Astrocyte (in vitro differentiated cells and primary cell): ENCODE measurements around the gene TRIO. TPM values are rescaled to one million over a fixed set of nuclear protein-coding genes. Genes with fewer than 3 reads are reported as not detected.

Source experiments
- DNase-seq: peaks from one replicate; pipeline ENCODE4 v3.0.0-alpha.2; 2010; ENCODE audit warnings: low read depth
- FAIRE-seq: peaks from 2 replicates; lab custom pipeline; 2011; peaks lifted over from hg19 to GRCh38; lab: Jason Lieb, UNC
- H2AFZ ChIP-seq: 2 replicates; pipeline ENCODE4 v1.6.0; 2012; ENCODE audit warnings: low read depth, low read length, inconsistent platforms
- H3K27ac ChIP-seq: 2 replicates; pipeline ENCODE4 v1.5.1; 2011; ENCODE audit warnings: low read depth, low read length, inconsistent platforms
- H3K27me3 ChIP-seq: 2 replicates; pipeline ENCODE4 v1.6.0; 2011; ENCODE audit warnings: low read length, inconsistent platforms; ENCODE audit not compliant: insufficient read depth
- H3K36me3 ChIP-seq: 2 replicates; pipeline ENCODE4 v1.5.1; 2011; ENCODE audit warnings: low read length, inconsistent platforms; ENCODE audit not compliant: insufficient read depth
- H3K4me1 ChIP-seq: 2 replicates; pipeline ENCODE4 v1.5.1; 2011; ENCODE audit warnings: low read length, inconsistent platforms; ENCODE audit not compliant: insufficient read depth
- H3K4me2 ChIP-seq: 2 replicates; pipeline ENCODE4 v1.6.0; 2012; ENCODE audit warnings: low read length, inconsistent platforms
- H3K4me3 ChIP-seq: 2 replicates; pipeline ENCODE4 v1.5.1; 2011; ENCODE audit warnings: low read depth, mild to moderate bottlenecking, low read length, inconsistent platforms; ENCODE audit not compliant: insufficient read depth
- H3K79me2 ChIP-seq: 2 replicates; pipeline ENCODE4 v1.6.0; 2012; ENCODE audit warnings: mild to moderate bottlenecking, low read length, inconsistent platforms; ENCODE audit not compliant: insufficient read depth
- H3K9ac ChIP-seq: 2 replicates; pipeline ENCODE4 v1.6.0; 2012; ENCODE audit warnings: mild to moderate bottlenecking, low read length, inconsistent platforms
- H3K9me3 ChIP-seq: 2 replicates; pipeline ENCODE4 v1.5.1; 2012; ENCODE audit warnings: low read depth, mild to moderate bottlenecking, low read length, inconsistent platforms; ENCODE audit not compliant: insufficient read depth
- H4K20me1 ChIP-seq: 2 replicates; pipeline ENCODE4 v1.6.0; 2012; ENCODE audit warnings: low read length, inconsistent platforms; ENCODE audit not compliant: insufficient read depth
- H3K27ac Mint-ChIP-seq: one replicate; pipeline ENCODE4 v1.8.0; 2021; ENCODE audit warnings: mild to moderate bottlenecking, mixed read lengths; ENCODE audit not compliant: unreplicated experiment
- H3K27me3 Mint-ChIP-seq: one replicate; pipeline ENCODE4 v1.8.0; 2021; ENCODE audit warnings: low read depth, mixed read lengths; ENCODE audit not compliant: unreplicated experiment
- H3K36me3 Mint-ChIP-seq: one replicate; pipeline ENCODE4 v1.8.0; 2021; ENCODE audit warnings: low read depth, mixed read lengths; ENCODE audit not compliant: unreplicated experiment
- H3K4me1 Mint-ChIP-seq: one replicate; pipeline ENCODE4 v1.8.0; 2021; ENCODE audit warnings: low read depth, mixed read lengths; ENCODE audit not compliant: unreplicated experiment
- H3K4me3 Mint-ChIP-seq: one replicate; pipeline ENCODE4 v1.8.0; 2021; ENCODE audit warnings: mild to moderate bottlenecking, moderate library complexity, mixed read lengths; ENCODE audit not compliant: unreplicated experiment
- H3K9me3 Mint-ChIP-seq: one replicate; pipeline ENCODE4 v1.8.0; 2021; ENCODE audit warnings: mild to moderate bottlenecking, mixed read lengths; ENCODE audit not compliant: unreplicated experiment
- EZH2 ChIP-seq: IDR thresholded peaks from 2 replicates; pipeline ENCODE4 v1.6.1; 2012; ENCODE audit warnings: mild to moderate bottlenecking, low read length, inconsistent platforms; ENCODE audit not compliant: insufficient read depth
- total RNA-seq: library from RNA; stranded (reverse); gene quantifications from 2 replicates; pipeline ENCODE4 v1.2.1, GENCODE V29; 2021
- TF ChIP-seq, protein P1 (sequence below): IDR thresholded peaks from 2 replicates; pipeline ENCODE4 v1.5.1; 2011; ENCODE audit warnings: low read depth, mild to moderate bottlenecking, inconsistent platforms, low read length, moderate library complexity; ENCODE audit not compliant: insufficient read depth

TRIO gene
- total RNA-seq, 1 donor from 2014 or later: 347 TPM

DNA sequence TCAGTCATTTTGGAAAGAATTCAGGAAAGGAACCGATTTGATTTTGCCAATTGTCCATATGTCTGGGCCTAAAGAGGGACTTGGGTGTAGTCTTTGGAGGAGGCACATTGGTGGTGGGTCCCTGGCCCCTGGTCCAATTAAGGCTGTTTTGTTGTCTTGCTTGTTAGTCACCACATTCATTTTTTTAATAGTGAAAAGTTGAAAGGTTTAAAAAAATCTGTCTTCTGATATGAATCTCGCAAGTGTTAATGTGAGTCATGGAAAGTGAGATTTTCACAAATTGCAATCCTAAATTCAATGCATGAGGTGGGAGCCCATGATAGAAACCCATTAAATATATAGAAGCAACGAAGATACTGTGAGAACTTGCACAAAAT, 272.5 kb downstream of the TRIO start:
- Mint-ChIP-seq H3K9me3 (no peaks in the 10 kb centered on the region), H3K36me3 (peaks cover 26% of the 10 kb centered on the region), H3K4me1 (peaks cover 47% of the 10 kb centered on the region), H3K27ac (peak overlapping the region; percentile 63), H3K27me3 (no peaks in the 10 kb centered on the region), H3K4me3 (no peak overlapping the region)
- Histone ChIP-seq H3K27me3 (no peaks in the 10 kb centered on the region), H3K36me3 (peaks cover 65% of the 10 kb centered on the region), H3K79me2 (peaks cover 76% of the 10 kb centered on the region), H3K9me3 (no peaks in the 10 kb centered on the region), H2AFZ (no peak overlapping the region), H3K9ac (peak overlapping the region; percentile 69), H3K4me2 (peak overlapping the region; percentile 1), H3K27ac (peak overlapping the region; percentile 95), H3K4me3 (no peak overlapping the region), H4K20me1 (peaks cover 66% of the 10 kb centered on the region), H3K4me1 (peaks cover 86% of the 10 kb centered on the region)
- TF ChIP-seq EZH2: no peak
- TF ChIP-seq, protein P1, sequence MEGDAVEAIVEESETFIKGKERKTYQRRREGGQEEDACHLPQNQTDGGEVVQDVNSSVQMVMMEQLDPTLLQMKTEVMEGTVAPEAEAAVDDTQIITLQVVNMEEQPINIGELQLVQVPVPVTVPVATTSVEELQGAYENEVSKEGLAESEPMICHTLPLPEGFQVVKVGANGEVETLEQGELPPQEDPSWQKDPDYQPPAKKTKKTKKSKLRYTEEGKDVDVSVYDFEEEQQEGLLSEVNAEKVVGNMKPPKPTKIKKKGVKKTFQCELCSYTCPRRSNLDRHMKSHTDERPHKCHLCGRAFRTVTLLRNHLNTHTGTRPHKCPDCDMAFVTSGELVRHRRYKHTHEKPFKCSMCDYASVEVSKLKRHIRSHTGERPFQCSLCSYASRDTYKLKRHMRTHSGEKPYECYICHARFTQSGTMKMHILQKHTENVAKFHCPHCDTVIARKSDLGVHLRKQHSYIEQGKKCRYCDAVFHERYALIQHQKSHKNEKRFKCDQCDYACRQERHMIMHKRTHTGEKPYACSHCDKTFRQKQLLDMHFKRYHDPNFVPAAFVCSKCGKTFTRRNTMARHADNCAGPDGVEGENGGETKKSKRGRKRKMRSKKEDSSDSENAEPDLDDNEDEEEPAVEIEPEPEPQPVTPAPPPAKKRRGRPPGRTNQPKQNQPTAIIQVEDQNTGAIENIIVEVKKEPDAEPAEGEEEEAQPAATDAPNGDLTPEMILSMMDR: no peak
- DNase-seq (no peak), FAIRE-seq (no peak)

DNA sequence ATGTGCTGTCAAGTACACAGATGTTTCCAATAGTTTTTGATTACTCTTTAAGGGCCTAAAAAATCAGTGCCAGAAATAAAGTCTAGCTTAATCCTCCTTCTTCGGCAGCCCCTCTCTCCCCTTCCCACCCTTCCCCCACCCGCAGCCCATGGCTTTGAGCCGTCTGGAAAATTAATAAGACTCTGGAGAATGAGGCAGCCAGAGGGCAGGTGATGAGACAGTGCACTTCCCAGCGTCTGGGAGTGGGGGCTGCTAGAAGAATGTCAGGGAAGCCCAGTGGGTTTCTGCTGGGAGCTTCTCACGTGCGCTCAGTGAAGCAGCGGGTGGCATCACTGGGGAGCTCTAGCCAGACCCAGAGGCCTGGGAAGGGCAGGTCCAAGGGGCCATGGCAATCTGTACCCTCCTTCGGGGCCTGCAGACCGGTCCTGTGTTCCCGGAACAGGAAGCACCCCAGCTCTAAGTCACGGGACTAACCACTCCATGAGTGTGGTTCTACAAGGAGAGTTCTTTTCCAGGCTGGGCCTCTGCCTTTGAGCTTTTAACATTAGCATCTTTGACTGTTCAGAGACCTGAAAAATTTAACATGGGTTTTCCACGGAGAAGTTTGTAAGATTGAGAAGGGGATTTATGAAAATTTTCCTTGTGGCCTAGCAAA, 273.6 kb downstream of the TRIO start:
- Histone ChIP-seq H3K27ac (peak overlapping the region; percentile 95), H3K27me3 (no peaks in the 10 kb centered on the region), H3K4me1 (peaks cover 87% of the 10 kb centered on the region), H3K4me2 (peak overlapping the region; percentile 53), H3K79me2 (peaks cover 77% of the 10 kb centered on the region), H2AFZ (no peak overlapping the region), H3K36me3 (peaks cover 61% of the 10 kb centered on the region), H4K20me1 (peaks cover 71% of the 10 kb centered on the region), H3K4me3 (peak overlapping the region; percentile 1), H3K9ac (peak overlapping the region; percentile 69), H3K9me3 (no peaks in the 10 kb centered on the region)
- no peaks in the 10 kb centered on the region for H3K27me3 Mint-ChIP-seq
- TF ChIP-seq, protein P1: no peak
- no peak for TF ChIP-seq EZH2
- FAIRE-seq: no peak
- no peaks in the 10 kb centered on the region for H3K9me3 Mint-ChIP-seq
- H3K4me1 Mint-ChIP-seq: peaks cover 50% of the 10 kb centered on the region
- peaks cover 21% of the 10 kb centered on the region for H3K36me3 Mint-ChIP-seq
- no peak for DNase-seq
- peak overlapping the region; percentile 55 for H3K4me3 Mint-ChIP-seq
- peak overlapping the region; percentile 93 for H3K27ac Mint-ChIP-seq

DNA sequence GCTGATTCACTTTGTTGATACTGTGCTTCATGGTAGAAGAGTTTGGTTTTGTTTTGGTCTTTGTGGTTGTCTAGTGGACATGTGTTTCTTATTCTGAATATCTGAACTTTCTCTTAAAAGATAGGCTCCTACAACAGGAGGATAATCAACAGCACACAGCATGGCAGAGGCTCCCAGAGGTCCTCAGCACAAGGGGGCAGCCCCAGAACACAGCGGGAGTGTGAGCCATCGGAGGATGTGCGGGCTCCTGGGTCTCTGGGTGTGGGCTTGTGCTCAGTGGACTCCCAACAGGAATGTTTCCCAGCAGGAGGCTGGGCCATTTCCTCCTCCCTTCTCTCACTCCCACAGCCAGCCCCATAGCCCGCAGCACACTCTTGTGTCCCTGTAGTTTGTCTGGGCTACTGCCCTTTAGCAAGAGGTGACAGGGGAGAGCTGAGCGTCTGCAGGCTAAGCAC, 274.2 kb downstream of the TRIO start:
- Histone ChIP-seq H4K20me1 (peaks cover 75% of the 10 kb centered on the region), H3K36me3 (peaks cover 61% of the 10 kb centered on the region), H3K4me1 (peaks cover 83% of the 10 kb centered on the region), H3K9me3 (no peaks in the 10 kb centered on the region), H2AFZ (no peak overlapping the region), H3K4me2 (peak overlapping the region; percentile 53), H3K27me3 (no peaks in the 10 kb centered on the region), H3K4me3 (peak overlapping the region; percentile 1), H3K27ac (peak overlapping the region; percentile 95), H3K9ac (peak overlapping the region; percentile 69), H3K79me2 (peaks cover 78% of the 10 kb centered on the region)
- TF ChIP-seq, protein P1: no peak
- no peak for TF ChIP-seq EZH2
- H3K36me3 Mint-ChIP-seq: peaks cover 23% of the 10 kb centered on the region
- peak; percentile 74 for DNase-seq
- peaks cover 50% of the 10 kb centered on the region for H3K4me1 Mint-ChIP-seq
- peak overlapping the region; percentile 55 for H3K4me3 Mint-ChIP-seq
- H3K27ac Mint-ChIP-seq: peak overlapping the region; percentile 93
- FAIRE-seq: no peak
- H3K27me3 Mint-ChIP-seq: no peaks in the 10 kb centered on the region
- H3K9me3 Mint-ChIP-seq: no peaks in the 10 kb centered on the region
